GM18498 (cell line): ENCODE measurements around the gene CAMK2B.
A peak's percentile ranks its signal among the peaks of the same experiment; 100 is the strongest.
"Not testable (repeated sequence)": the region's sequence is repeated elsewhere in the genome, so short reads cannot be mapped to it uniquely, and the experiment has no call there.

Experiments
- ATAC-seq: cut with Tn5 transposase; IDR thresholded peaks from one replicate; pipeline ENCODE4 v1.9.1; 2021; ENCODE audit warnings: mild to moderate bottlenecking, moderate library complexity; ENCODE audit not compliant: unreplicated experiment

The CAMK2B gene

DNA sequence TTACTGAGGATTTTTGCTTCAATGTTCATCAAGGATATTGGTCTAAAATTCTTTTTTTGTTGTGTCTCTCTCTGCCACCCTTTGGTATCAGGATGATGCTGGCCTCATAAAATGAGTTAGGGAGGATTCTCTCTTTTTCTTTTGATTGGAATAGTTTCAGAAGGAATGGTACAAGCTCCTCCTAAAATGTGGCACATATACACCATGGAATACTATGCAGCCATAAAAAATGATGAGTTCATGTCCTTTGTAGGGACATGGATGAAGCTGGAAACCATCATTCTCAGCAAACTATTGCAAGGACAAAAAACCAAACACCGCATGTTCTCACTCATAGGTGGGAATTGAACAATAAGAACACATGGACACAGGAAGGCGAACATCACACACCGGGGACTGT, 125.2 kb downstream of the CAMK2B start:
- ATAC-seq = not testable (repeated sequence)

DNA sequence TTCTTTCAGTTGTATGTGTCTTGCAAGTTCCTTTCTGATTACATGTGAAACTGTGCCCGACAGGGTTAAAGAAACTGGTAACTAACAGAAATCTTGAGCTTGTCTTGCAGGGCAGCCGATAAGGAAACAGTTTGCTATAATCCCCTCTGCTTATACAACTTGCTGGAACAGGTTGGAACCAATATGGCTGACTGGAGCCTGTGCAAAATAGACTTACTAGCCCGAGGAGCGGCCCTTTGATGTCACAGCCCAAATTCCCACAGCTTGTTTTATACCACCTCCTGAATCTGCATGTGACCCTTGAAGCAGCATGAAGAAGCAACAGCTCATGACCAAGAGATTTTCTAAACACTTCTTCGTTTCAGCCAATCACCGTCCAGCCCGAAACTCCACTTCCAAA, 127.9 kb downstream of the CAMK2B start:
- ATAC-seq = no peak

DNA sequence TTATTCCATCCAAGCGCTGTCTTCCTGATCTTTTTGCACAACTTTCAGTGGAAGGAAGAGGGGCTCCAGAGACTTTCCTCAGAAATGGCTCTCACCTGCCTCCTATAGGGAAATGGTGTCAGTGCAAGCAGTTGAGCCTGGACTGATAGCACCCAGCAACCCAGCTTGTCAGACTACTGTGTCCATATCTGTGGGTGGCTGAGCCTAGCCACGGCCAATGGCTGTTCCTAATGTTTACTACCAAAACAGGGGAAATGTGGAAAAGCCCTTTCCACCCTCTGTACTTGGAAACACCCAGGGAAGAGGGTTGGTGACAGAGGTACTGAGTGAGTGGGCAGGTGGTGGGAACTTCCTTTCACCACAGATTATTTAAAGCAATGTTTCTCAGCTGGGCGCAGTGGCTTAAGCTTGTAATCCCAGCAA, 128.9 kb downstream of the CAMK2B start:
- ATAC-seq = peak; percentile 32

- ATAC-seq = no peak
These were observed 129.5 kb downstream of the CAMK2B start for GRCh38 chr7:44195889-44196288.

- ATAC-seq = no peak
These were observed 130.7 kb downstream of the CAMK2B start for GRCh38 chr7:44194562-44195145.

- ATAC-seq = no peak
These were observed 131.3 kb downstream of the CAMK2B start for GRCh38 chr7:44194069-44194468.

DNA sequence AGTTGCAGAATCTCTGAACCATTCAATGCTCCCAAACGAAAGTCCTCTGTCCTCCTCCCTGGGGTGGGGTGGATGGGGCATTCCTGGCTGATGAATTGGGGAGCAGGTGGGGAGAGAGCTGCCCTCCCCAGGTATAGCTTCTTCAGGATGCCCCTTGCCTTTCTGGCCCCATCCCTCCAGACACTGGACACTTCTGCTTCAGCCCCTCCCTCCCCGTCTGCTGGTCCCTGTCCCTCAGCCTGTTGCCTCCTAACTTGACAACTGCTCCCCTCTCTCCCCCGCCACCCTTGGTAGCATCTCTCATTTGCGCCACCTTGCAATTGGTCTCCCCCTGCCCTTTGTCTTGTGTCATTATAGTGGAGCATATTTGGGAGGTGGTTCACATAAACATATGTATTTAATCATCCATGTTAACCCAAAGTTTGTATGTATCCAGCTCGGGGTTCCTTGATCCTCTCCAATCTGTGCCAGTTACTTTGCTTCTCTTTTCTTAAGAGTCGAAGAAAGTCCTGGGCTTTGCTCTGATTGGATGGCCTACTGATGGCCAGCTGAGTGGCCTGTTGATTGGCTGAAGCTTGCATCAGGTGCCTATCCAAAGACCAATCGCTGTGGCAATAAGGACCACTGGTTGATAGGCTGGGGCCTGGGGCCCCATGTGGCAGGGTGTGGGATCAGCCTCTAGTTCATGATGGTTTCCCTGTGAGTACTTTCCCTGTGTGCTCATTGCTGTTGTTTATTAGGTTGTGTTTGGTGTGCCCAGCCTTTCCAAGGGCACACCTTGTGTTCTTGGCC, 132.2 kb downstream of the CAMK2B start:
- ATAC-seq = no peak

DNA sequence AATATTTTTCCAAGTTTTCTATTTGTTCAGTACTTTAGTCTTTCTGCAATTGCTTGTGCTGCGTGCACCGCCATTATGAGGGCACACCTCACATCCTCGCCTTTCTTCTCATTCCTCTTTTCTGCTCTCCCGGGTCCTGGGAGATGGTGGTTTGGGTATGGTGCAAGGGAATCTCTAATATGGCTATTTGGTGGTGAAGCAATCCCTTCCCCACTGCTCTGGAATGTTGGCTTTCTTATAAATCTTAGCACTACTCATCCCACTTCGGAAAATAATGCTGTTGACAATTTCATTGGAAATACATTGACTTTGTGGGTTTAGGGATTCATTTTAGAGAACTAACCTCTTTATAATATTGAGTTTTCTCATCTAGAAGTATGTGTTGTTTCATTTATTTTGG, 134.2 kb downstream of the CAMK2B start:
- no peak for ATAC-seq

DNA sequence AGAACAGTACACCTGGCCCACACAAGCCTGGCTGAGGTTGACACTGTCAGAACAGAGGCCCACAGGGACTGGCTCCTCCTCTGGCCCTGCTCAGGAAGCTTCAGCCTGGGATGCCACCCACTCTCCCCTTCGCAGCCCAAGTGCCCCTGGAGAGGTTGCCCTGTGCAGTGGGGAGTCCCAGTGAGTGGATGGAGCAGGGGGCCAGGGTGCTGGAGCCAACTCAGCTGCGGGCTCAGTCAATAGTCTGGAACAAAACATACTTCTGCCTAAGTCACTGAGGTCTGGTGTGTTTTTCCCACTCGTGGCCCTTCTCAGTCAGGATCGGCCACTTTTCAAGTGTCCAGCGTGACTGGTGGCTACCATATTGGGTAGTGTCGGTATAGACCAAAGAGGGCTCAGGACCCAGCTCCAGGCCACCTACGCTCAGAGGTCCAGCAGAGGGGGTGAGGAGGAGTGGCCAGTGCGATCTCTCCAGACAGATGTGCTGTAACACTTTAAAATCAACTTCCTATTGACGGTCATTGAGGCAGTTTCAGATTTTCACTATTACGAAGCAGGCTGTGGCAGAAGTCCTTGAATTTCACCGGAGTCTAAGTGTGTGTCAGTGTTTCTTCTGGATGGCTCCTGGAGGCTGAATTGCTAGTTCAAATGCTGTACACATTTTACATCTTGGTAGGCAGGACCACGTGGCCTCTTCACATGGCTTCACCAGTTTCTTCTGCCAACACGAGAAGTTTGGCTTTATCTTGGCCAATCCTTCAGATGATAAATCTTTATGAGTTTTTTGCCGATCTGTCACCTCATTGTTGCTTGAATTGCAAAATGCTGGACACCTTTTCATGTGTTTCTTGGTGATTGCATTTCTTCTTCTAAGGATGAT, 135.2 kb downstream of the CAMK2B start:
- no peak for ATAC-seq

DNA sequence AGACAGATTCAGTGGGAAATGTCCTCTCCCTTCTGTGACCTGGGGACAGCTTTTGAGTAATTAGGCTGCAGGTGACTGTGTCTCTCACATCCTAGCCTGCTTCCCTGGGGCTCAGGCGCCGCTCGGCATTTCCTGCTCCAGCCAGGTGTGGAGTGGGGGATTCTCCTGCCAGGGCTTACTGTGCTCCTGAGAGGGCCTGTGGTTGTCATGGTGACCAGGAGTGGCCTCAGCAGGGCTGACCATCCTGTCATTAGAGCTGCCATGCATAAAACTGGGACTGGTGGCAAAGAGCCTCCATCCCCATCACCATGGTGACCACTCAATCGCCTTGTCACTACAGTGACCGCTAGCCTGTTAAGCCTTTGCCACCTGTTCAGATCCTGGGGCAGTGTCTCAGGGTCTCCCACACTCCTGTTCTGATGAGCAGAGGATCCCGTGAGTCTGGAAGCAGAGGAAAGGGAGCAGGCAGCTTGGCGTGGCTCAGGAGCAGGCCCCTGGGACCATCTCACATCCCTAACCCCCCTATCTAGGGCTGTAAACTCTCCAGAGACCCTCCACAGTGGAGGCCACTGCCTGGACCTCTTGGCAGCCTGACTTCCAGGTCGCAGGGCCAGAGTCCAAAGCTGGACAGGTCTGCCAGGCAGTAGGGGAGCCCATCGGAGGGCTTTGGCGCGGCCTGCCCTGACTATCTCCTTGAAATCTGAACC, 136.0 kb downstream of the CAMK2B start, which contains the start of gene GCK:
TSS of gene GCK (minus strand) at position 154 of the 707 bp plus-strand sequence. CDS start 486 bp downstream, outside the sequence.
- no peak for ATAC-seq

- no peak for ATAC-seq
These were observed 136.7 kb downstream of the CAMK2B start for GRCh38 chr7:44188480-44189225.

DNA sequence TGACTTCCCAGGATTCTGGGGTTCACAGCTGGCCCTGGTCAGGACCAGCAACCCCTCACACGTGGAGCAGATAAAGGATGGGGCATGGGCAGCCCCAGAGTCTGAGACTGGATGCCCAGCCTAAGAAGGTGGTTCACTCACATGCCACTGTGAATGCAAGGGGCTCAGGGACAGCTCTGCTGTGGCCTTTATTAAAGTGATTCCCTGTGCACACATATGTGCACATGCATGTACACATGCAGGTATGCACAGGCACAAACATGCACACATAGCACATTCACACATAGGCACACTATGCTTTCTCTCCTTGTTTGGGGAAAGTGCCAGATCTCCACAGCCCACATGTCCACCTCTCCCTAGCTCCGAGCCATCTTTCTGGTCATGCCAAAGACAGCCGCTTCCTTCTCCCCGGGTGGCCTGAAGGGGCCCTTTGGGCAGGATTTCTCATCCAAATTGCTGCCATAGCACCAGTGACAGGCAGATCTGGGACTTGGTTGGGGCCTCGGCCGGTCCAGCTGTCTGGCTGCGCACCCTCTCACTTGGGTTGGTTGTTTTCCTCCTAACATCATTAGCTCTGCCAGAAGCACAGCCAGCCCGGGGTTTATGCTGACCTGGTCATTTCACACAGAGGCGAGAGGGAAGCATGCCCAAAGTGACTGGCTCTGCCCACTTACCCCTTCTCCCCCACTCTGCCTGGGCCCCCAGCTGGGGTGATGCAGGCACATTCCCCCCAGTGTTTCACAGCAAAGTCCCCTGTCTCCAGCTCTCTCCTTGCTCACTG, 137.6 kb downstream of the CAMK2B start:
- ATAC-seq = no peak

DNA sequence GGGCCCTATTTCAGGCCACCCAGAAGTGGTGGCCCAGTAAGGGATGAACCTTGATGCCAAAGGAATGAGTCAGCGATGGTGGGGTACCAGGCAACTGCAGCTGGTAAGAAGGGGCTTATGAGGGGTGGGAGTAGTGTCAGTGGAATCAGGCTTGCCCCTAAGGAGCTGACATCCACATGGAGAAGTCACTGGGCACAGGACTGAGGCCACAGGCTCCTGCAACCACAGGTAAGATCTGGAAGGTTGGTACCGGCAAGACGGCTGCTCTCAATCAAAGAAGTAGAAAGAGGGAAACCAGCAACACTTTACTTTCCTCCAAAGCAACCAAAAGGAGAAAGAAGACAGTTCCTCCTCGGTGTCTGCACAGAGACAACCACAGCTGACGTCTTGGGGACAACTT, 138.7 kb downstream of the CAMK2B start:
- no peak for ATAC-seq

DNA sequence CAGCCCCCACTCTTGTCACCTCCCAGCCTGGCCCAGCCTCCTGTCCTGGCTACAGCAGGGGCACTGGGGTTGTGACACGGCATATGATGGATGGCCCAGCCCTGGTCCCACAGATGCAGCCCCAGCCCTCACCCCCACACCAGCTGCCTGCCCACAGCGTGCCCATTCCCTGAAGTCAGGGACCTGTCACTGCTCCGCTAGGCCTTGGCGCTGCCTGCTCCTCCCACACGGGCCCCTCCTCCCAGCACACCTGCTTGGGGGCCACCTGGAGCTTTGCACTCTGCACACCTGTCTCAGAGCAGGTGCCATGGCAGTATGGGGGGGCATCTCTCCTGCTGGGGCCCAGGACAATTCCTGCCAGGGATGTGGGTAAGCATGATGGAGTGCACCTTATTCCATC, 139.7 kb downstream of the CAMK2B start:
- no peak for ATAC-seq

- no peak for ATAC-seq
These were observed 140.4 kb downstream of the CAMK2B start for GRCh38 chr7:44184873-44185446.

DNA sequence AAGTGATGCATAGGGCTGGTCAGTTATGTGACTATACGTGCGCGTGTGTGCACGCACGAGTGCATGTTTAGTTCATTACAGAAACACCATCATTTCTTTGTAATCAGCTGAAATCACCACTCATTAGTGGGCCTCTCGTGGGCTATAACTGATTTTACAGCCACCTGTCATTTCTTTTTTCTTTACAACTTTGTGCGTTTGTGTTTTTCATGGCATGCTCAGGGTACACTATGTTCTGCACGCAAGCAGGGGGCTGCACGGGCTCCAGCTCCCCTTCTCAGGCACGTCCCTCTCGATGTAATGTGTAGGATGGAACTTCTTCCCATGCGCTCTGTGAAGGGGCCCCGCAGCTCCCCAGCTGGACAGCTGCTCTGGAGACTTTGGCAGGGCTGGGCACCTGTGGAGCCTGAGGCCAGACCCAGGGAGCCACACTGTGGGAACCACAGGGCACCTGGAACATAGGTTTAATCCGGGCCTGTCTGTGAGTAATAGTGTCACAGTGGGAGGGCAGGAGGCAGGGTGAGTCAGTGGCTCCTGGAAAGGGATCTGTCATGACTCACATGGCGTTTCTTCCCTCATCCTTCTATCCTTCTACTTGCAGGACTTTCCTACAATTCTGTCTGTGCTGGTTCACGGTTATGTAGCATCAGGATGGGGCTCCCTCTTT, 141.1 kb downstream of the CAMK2B start:
- no peak for ATAC-seq

DNA sequence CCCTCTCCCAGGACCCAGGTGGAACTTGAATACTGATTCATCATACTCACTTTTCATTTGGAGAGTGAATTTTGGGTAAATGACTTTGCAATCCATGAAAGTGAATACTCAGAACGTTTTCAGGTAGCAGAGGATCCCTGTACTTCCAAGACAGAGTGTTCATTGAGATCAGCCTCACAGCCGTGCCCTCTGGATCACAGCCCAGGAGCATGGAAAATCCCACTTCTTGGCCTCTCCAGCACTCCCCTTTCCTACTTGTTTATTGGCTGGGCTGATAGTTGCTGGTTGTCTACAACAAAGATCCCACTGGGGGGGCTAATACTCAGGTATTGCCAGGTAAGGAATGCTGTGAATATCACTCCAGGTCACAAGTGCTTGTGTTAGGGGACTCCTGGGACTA, 142.0 kb downstream of the CAMK2B start:
- ATAC-seq = no peak

- no peak for ATAC-seq
These were observed 142.6 kb downstream of the CAMK2B start for GRCh38 chr7:44182827-44183226.

DNA sequence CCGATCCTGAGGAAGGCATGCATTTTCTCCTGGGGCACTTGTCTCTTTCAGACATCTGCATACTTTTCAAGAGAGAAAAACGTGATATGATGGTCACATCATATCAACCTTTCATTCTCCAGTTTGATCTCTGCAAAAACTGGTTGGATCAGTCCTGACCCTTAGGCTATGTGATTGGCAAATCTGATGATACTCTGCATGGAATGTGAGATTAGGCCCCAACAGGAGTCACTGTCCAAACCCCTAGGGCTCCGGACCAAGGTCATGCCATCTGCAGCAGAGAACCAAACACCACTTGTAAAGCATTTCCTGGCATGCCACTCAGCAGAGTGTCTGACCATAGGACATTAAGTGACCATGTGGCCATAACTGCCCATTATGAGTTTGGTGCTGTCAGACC, 144.8 kb downstream of the CAMK2B start:
- ATAC-seq = no peak
